CD4-positive, alpha-beta memory T cell (primary cell): ENCODE measurements around the gene TEX22. TPM values are rescaled to one million over a fixed set of nuclear protein-coding genes. Genes with fewer than 3 reads are reported as not detected.
A peak's percentile ranks its signal among the peaks of the same experiment; 100 is the strongest.
"Not testable (repeated sequence)": the region's sequence is repeated elsewhere in the genome, so short reads cannot be mapped to it uniquely, and the experiment has no call there.

Source experiments
- CTCF ChIA-PET: fragments of 350-600 bp; sonication (Branson Sonifier 250); formaldehyde crosslinking; loops from one replicate; lab custom pipeline; 2021; ENCODE audit warnings: inconsistent platforms; ENCODE audit not compliant: partially characterized antibody; lab: Charles Lee
- POLR2A ChIA-PET: fragments of 350-600 bp; sonication (Branson Sonifier 250); formaldehyde crosslinking; loops from one replicate; lab custom pipeline; 2021; ENCODE audit not compliant: partially characterized antibody; lab: Charles Lee
- DNase-seq, 5 donors: peaks; one replicate each; pipeline versions ENCODE4 v3.0.0 to v3.0.0-alpha.2; 2020 to 2022; ENCODE audit warnings: mixed read lengths in 1 of 5
- H3K27ac ChIP-seq: one replicate; pipeline ENCODE4 v1.7.0; 2013; ENCODE audit warnings: low read depth, low read length
- H3K27me3 ChIP-seq: 2 replicates; pipeline ENCODE4 v1.7.0; 2013; ENCODE audit warnings: mild to moderate bottlenecking, low read length, moderate library complexity; ENCODE audit not compliant: insufficient read depth
- H3K36me3 ChIP-seq: 2 replicates; pipeline ENCODE4 v1.7.0; 2013; ENCODE audit warnings: mild to moderate bottlenecking, low read length, moderate library complexity; ENCODE audit not compliant: insufficient read depth
- H3K4me1 ChIP-seq: 2 replicates; pipeline ENCODE4 v1.7.0; 2013; ENCODE audit warnings: mild to moderate bottlenecking, low read length, moderate library complexity; ENCODE audit not compliant: insufficient read depth
- H3K4me3 ChIP-seq, 2 donors: one replicate each; pipeline ENCODE4 v1.7.0; 2013; ENCODE audit warnings: low read length in 2 of 2, mild to moderate bottlenecking in 1 of 2
- H3K9me3 ChIP-seq, 2 donors: one replicate each; pipeline ENCODE4 v1.7.0; 2013; ENCODE audit warnings: low read length in 2 of 2, control low read depth in 1 of 2; ENCODE audit not compliant: control insufficient read depth in 1 of 2
- H3K27ac Mint-ChIP-seq, 7 donors: one replicate each; pipeline ENCODE4 v1.8.0; 2020 to 2021; ENCODE audit warnings: mixed read lengths in 7 of 7, mild to moderate bottlenecking in 6 of 7, inconsistent platforms in 3 of 7, moderate library complexity in 3 of 7
- H3K27me3 Mint-ChIP-seq, 2 donors: one replicate each; pipeline ENCODE4 v1.8.0; 2020 to 2021; ENCODE audit warnings: mixed read lengths in 2 of 2
- H3K36me3 Mint-ChIP-seq, 2 donors: one replicate each; pipeline ENCODE4 v1.8.0; 2020 to 2021; ENCODE audit warnings: mixed read lengths in 2 of 2, inconsistent platforms in 1 of 2, mild to moderate bottlenecking in 1 of 2
- H3K4me1 Mint-ChIP-seq, 4 donors: one replicate each; pipeline ENCODE4 v1.8.0; 2020 to 2021; ENCODE audit warnings: mixed read lengths in 4 of 4, mild to moderate bottlenecking in 1 of 4
- H3K4me3 Mint-ChIP-seq, 8 donors: one replicate each; pipeline ENCODE4 v1.8.0; 2020 to 2021; ENCODE audit warnings: mixed read lengths in 8 of 8, mild to moderate bottlenecking in 7 of 8, moderate library complexity in 6 of 8, inconsistent platforms in 3 of 8
- H3K9me3 Mint-ChIP-seq, 8 donors: one replicate each; pipeline ENCODE4 v1.8.0; 2020 to 2021; ENCODE audit warnings: mixed read lengths in 8 of 8, mild to moderate bottlenecking in 5 of 8, inconsistent platforms in 3 of 8, moderate library complexity in 1 of 8
- intact Hi-C: fragments of 100-400 bp; cut with micrococcal nuclease; formaldehyde crosslinking; loops from one replicate; pipeline ENCODE4 v1.15.1; 2023
- polyA plus RNA-seq, 2 donors: library from polyadenylated mRNA; unstranded; fragments of 300-500 nt; fragmentation: Illumina TruSeq; gene quantifications; one replicate each; pipeline ENCODE4 v1.2.3, GENCODE V29; 2021
- total RNA-seq, 2 experiments: library from RNA; stranded (reverse); gene quantifications; one replicate each; pipeline ENCODE4 v1.2.3, GENCODE V29; 2021

TEX22 gene
- total and polyA plus RNA-seq, 4 experiments from 2014 or later, result 4.7 to 7.5 TPM; not detected in 2

GRCh38 chr14:105357626-105358025 is 40.7 kb upstream of the TEX22 start:
- no peak overlapping the region for H3K4me3 ChIP-seq
- no peak overlapping the region for H3K27ac ChIP-seq
- H3K4me3 Mint-ChIP-seq, result no peak overlapping the region
- DNase-seq, result no peak
- no peaks in the 10 kb centered on the region for H3K9me3 ChIP-seq
- H3K4me1 ChIP-seq, result no peaks in the 10 kb centered on the region
- no peaks in the 10 kb centered on the region for H3K27me3 ChIP-seq
- ChIA-PET POLR2A (no interaction called here), CTCF (no interaction called here)
- no peaks in the 10 kb centered on the region for H3K9me3 Mint-ChIP-seq
- H3K27ac Mint-ChIP-seq, result peak overlapping the region in 1 of 7 donors; percentile 42
- no peaks in the 10 kb centered on the region for H3K4me1 Mint-ChIP-seq
- intact Hi-C loops, result no loop called here
- H3K36me3 ChIP-seq, result peaks cover 3% of the 10 kb centered on the region
- H3K27me3 Mint-ChIP-seq, result no peaks in the 10 kb centered on the region
- no peaks in the 10 kb centered on the region for H3K36me3 Mint-ChIP-seq

- Histone ChIP-seq H3K27ac (no peak overlapping the region), H3K9me3 (no peaks in the 10 kb centered on the region), H3K4me3 (no peak overlapping the region), H3K36me3 (peaks cover 3% of the 10 kb centered on the region), H3K4me1 (no peaks in the 10 kb centered on the region), H3K27me3 (no peaks in the 10 kb centered on the region)
- no peaks in the 10 kb centered on the region for H3K27me3 Mint-ChIP-seq
- ChIA-PET POLR2A (no interaction called here), CTCF (no interaction called here)
- no peaks in the 10 kb centered on the region for H3K9me3 Mint-ChIP-seq
- H3K4me3 Mint-ChIP-seq, result no peak overlapping the region
- H3K27ac Mint-ChIP-seq, result no peak overlapping the region
- no peak for DNase-seq
- peaks cover 0 to 2% (median 1%) of the 10 kb centered on the region in 4 donors for H3K4me1 Mint-ChIP-seq
- H3K36me3 Mint-ChIP-seq, result no peaks in the 10 kb centered on the region
- intact Hi-C loops, result no loop called here
Observed at GRCh38 chr14:105358140-105358846, 40.0 kb upstream of the TEX22 start.

DNA sequence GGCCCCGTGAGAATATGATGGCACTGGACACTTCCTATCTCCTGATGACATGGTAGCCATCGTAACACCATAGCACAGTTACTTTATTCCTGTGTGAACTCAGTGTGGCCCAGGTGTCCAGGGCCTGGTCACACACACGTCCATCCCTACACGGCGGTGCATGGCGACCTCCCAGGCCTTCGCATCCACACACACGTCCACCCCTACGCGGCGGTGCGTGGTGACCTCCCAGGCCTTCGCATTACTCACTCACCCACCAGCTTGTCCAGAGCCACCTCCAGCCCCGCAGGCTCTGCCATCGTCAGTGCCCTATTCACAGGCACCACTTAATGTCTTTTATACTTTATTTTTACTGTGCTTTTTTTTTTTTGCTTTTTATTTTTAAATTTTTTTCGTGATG is 39.4 kb upstream of the TEX22 start:
- Mint-ChIP-seq H3K4me3 (no peak overlapping the region), H3K27ac (no peak overlapping the region), H3K36me3 (peaks cover 0 to 1% of the 10 kb centered on the region in 2 donors), H3K4me1 (peaks cover 4 to 9% (median 6%) of the 10 kb centered on the region in 4 donors), H3K9me3 (no peaks in the 10 kb centered on the region), H3K27me3 (no peaks in the 10 kb centered on the region)
- H3K9me3 ChIP-seq, result no peaks in the 10 kb centered on the region
- POLR2A ChIA-PET, result no interaction called here
- intact Hi-C loops, result no loop called here
- DNase-seq, result no peak
- H3K27me3 ChIP-seq, result no peaks in the 10 kb centered on the region
- H3K36me3 ChIP-seq, result peaks cover 3% of the 10 kb centered on the region
- CTCF ChIA-PET, result no interaction called here
- H3K4me1 ChIP-seq, result no peaks in the 10 kb centered on the region
- H3K27ac ChIP-seq, result no peak overlapping the region
- no peak overlapping the region for H3K4me3 ChIP-seq

DNA sequence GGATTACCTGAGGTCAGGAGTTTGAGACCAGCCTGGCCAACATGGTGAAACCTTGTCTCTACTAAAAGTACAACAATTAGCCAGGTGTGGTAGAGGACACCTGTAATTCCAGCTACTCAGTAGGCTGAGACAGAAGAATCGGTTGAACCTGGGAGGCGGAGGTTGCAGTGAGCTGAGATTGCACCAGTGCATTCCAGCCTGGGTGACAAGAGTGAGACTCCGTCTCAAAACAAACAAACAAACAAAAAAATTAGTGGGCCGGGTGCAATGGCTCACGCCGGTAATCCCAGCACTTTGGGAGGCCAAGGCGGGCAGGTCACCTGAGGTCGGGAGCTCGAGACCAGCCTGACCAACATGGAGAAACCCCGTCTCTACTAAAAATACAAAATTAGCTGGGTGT is 36.9 kb upstream of the TEX22 start:
- H3K36me3 Mint-ChIP-seq, H3K27ac Mint-ChIP-seq, H3K4me3 Mint-ChIP-seq, intact Hi-C loops, DNase-seq, H3K9me3 ChIP-seq, H3K27ac ChIP-seq, H3K27me3 ChIP-seq, H3K4me3 ChIP-seq, H3K27me3 Mint-ChIP-seq, H3K9me3 Mint-ChIP-seq, H3K36me3 ChIP-seq, POLR2A ChIA-PET, H3K4me1 ChIP-seq: not testable (repeated sequence)
- H3K4me1 Mint-ChIP-seq, result peaks cover 5 to 11% (median 8%) of the 10 kb centered on the region in 4 donors
- CTCF ChIA-PET, result interaction anchor here (1.6 kb wide), 1 partner anchor 10 kb away, joined by 4 read pairs; no protein-coding TSS in a partner anchor

GRCh38 chr14:105363847-105364708 is 34.3 kb upstream of the TEX22 start:
- CTCF ChIA-PET, result interaction anchor here (1.4 kb wide), 1 partner anchor 126 kb away, joined by 3 read pairs; no protein-coding TSS in a partner anchor

DNA sequence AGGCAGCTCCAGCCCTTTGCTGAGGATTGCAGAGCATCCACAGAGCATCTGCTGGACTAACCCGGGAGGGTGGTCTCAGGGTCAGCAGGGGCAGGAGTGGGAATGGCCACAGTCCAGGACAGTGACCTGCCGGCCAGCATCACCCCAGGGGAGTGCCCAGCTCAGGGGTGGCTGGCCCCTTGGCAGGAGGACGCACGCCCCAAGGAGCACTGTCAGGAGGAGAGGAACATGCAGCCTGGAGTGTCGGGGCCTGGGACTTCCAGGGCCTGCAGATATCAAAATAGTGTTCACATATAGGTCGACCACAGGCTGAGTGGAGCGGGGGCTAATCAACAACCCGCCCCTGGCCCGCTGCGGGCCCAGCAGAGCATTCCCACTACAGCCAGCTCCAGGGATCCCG is 33.2 kb upstream of the TEX22 start:
- no peak overlapping the region for H3K27ac ChIP-seq
- H3K27ac Mint-ChIP-seq, result no peak overlapping the region
- no peaks in the 10 kb centered on the region for H3K36me3 ChIP-seq
- no peaks in the 10 kb centered on the region for H3K9me3 ChIP-seq
- CTCF ChIA-PET, result interaction anchor here (1.1 to 1.4 kb wide), 2 partner anchors 125 to 270 kb away, joined by 3 read pairs; no protein-coding TSS in a partner anchor
- H3K4me1 Mint-ChIP-seq, result peaks cover 5 to 11% (median 8%) of the 10 kb centered on the region in 4 donors
- H3K36me3 Mint-ChIP-seq, result peaks cover 0 to 1% of the 10 kb centered on the region in 2 donors
- DNase-seq, result no peak
- POLR2A ChIA-PET, result interaction anchor here (0.9 to 2.1 kb wide), 3 partner anchors 33 to 135 kb away, joined by 3 to 7 read pairs (median 3); no protein-coding TSS in a partner anchor
- H3K4me3 Mint-ChIP-seq, result no peak overlapping the region
- H3K27me3 ChIP-seq, result no peaks in the 10 kb centered on the region
- H3K4me1 ChIP-seq, result peaks cover 8% of the 10 kb centered on the region
- no peaks in the 10 kb centered on the region for H3K9me3 Mint-ChIP-seq
- H3K4me3 ChIP-seq, result no peak overlapping the region
- no peaks in the 10 kb centered on the region for H3K27me3 Mint-ChIP-seq
- intact Hi-C loops, result no loop called here

More at GRCh38 chr14:105363847-105364708, 34.3 kb upstream of the TEX22 start:
- Mint-ChIP-seq H3K36me3 (peaks cover 0 to 1% of the 10 kb centered on the region in 2 donors), H3K27ac (peak overlapping the region in 3 of 7 donors; percentile 45 to 72 (median 64)), H3K4me3 (peak overlapping the region; percentile 20 to 85 (median 68)), H3K4me1 (peaks cover 5 to 11% (median 8%) of the 10 kb centered on the region in 4 donors), H3K9me3 (no peaks in the 10 kb centered on the region), H3K27me3 (no peaks in the 10 kb centered on the region)
- Histone ChIP-seq H3K27ac (no peak overlapping the region), H3K4me3 (no peak overlapping the region), H3K27me3 (no peaks in the 10 kb centered on the region), H3K4me1 (peaks cover 8% of the 10 kb centered on the region), H3K36me3 (no peaks in the 10 kb centered on the region), H3K9me3 (no peaks in the 10 kb centered on the region)
- intact Hi-C loops, result no loop called here
- DNase-seq, result peak; percentile 38 to 49 (median 45)
- POLR2A ChIA-PET, result interaction anchor here (1.2 to 2.1 kb wide), 2 partner anchors 34 to 126 kb away, joined by 3 to 7 read pairs; no protein-coding TSS in a partner anchor

DNA sequence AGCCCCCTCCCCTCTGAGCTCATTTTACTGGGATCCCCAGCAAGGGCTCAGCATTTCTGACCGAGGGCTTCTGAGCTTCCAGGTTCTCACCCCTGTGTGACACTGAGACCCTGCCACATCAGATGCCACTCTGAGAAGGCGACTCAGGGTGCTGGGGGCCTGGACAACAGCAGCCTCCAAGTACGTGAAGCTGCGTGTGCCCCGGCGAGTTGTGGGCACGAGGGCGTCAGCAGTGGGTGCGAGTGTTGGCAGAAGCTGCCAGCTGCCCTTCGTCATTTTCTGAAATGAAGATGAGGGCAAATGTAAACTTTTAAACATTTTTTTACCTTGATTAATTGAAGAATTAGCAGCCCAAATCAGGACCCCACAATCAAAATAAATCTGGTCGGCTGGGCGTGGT is 32.7 kb upstream of the TEX22 start:
- H3K9me3 ChIP-seq, result no peaks in the 10 kb centered on the region
- H3K4me3 ChIP-seq, result no peak overlapping the region
- H3K4me1 ChIP-seq, result peaks cover 8% of the 10 kb centered on the region
- H3K27me3 ChIP-seq, result no peaks in the 10 kb centered on the region
- ChIA-PET POLR2A (interaction anchor here (0.9 to 2.1 kb wide), 5 partner anchors 32 to 163 kb away, joined by 3 to 7 read pairs (median 3); no protein-coding TSS in a partner anchor), CTCF (interaction anchor here (1.1 kb wide), 1 partner anchor 270 kb away, joined by 3 read pairs; no protein-coding TSS in a partner anchor)
- no peak overlapping the region for H3K4me3 Mint-ChIP-seq
- H3K9me3 Mint-ChIP-seq, result no peaks in the 10 kb centered on the region
- no peaks in the 10 kb centered on the region for H3K36me3 ChIP-seq
- H3K4me1 Mint-ChIP-seq, result peaks cover 6 to 12% (median 9%) of the 10 kb centered on the region in 4 donors
- peaks cover 2 to 3% of the 10 kb centered on the region in 2 donors for H3K36me3 Mint-ChIP-seq
- DNase-seq, result no peak
- intact Hi-C loops, result no loop called here
- no peak overlapping the region for H3K27ac ChIP-seq
- H3K27ac Mint-ChIP-seq, result no peak overlapping the region
- H3K27me3 Mint-ChIP-seq, result no peaks in the 10 kb centered on the region
